ENCODE data around the gene GSN. TPM values are rescaled to one million over a fixed set of nuclear protein-coding genes. Genes with fewer than 3 reads are reported as not detected.

The GSN gene
- total RNA-seq, 1 experiment from 2014 or later, result 278 TPM

DNA sequence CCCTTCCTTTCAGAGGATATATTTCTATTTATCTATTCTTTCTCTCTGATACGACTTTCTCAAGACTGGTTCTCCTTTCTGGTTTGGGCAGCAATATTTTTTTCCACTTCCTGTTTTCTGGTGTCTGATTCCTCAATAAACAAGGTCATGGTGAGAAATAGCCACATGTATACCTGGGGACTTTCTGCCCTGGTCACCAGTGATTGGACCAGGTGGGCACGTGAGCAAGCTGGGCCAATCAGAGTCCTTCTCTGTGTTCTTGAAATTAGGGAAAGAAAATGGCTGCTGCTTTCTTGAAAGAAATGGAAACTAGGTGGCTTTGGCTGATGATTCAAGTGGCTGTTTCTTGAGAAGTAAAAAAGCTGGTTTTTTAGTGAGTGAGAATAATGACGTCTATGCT lies 18.4 kb upstream of the GSN start:
- H3K9me3 ChIP-seq (ENCODE audit: control insufficient read depth, insufficient read depth, low read depth, low read length), result no peaks in the 10 kb centered on the region
- no TSS peak for BruUV-seq (replicated peaks)
- intact Hi-C loops (cut with micrococcal nuclease; ENCODE audit: unreplicated experiment) (no loop called here), in situ Hi-C loops (cut with HindIII; ENCODE audit: low pct_unique_long_range_greater_than_20kb, low sequenced_read_pairs) (no loop called here)
- CTCF ChIA-PET, result no interaction called here
- DNase-seq (ENCODE audit: low read depth, low spot score) (no peak), ATAC-seq (no peak)
- POLR2A ChIA-PET, result no interaction called here
- no peaks in the 10 kb centered on the region for H3K36me3 ChIP-seq (ENCODE audit: control insufficient read depth, insufficient read depth, low read length)
- no peaks in the 10 kb centered on the region for H3K4me1 ChIP-seq (ENCODE audit: control insufficient read depth, insufficient read depth, low read length)
- no peak overlapping the region for H3K4me3 ChIP-seq (ENCODE audit: low read depth in 2 of 2, low read length in 2 of 2)
- H3K27me3 ChIP-seq (ENCODE audit: control insufficient read depth, insufficient read depth, low read length), result no peaks in the 10 kb centered on the region
- H3K27ac ChIP-seq (ENCODE audit: low read length), result no peak overlapping the region
- TF ChIP-seq TCF7L2 (IDR thresholded peaks at IDR 0.05; ENCODE audit: low read depth, low read length) (no peak), REST (IDR thresholded peaks at IDR 0.05; ENCODE audit: insufficient read depth in 1 of 2, low read depth in 2 of 2, low read length in 1 of 2) (no peak), POLR2AphosphoS5 (IDR thresholded peaks at IDR 0.05; ENCODE audit: low read depth, low read length) (no peak), SIN3A (IDR thresholded peaks at IDR 0.05; ENCODE audit: borderline replicate concordance, insufficient read depth, low read depth, low read length) (no peak), CTCF (IDR thresholded peaks at IDR 0.05) (no peak)

GRCh38 chr9:121252104-121252851 lies 15.7 kb upstream of the GSN start:
- intact Hi-C loops (cut with micrococcal nuclease; ENCODE audit: unreplicated experiment), result no loop called here
- no peak overlapping the region for H3K4me3 ChIP-seq (ENCODE audit: low read depth in 2 of 2, low read length in 2 of 2)
- no peaks in the 10 kb centered on the region for H3K9me3 ChIP-seq (ENCODE audit: control insufficient read depth, insufficient read depth, low read depth, low read length)
- no peak for DNase-seq (ENCODE audit: low read depth, low spot score)
- H3K27ac ChIP-seq (ENCODE audit: low read length), result no peak overlapping the region
- no peaks in the 10 kb centered on the region for H3K27me3 ChIP-seq (ENCODE audit: control insufficient read depth, insufficient read depth, low read length)
- H3K4me1 ChIP-seq (ENCODE audit: control insufficient read depth, insufficient read depth, low read length), result no peaks in the 10 kb centered on the region
- H3K36me3 ChIP-seq (ENCODE audit: control insufficient read depth, insufficient read depth, low read length), result no peaks in the 10 kb centered on the region
- BruUV-seq (replicated peaks), result no TSS peak
- POLR2A ChIA-PET, result interaction anchor here (0.6 kb wide), 1 partner anchor 1689 kb away, joined by 5 read pairs; no protein-coding TSS in a partner anchor
- CTCF ChIA-PET, result no interaction called here
- no peak for TF ChIP-seq CTCF (IDR thresholded peaks at IDR 0.05)
- no peak for TF ChIP-seq POLR2AphosphoS5 (IDR thresholded peaks at IDR 0.05; ENCODE audit: low read depth, low read length)
- no peak for TF ChIP-seq TCF7L2 (IDR thresholded peaks at IDR 0.05; ENCODE audit: low read depth, low read length)
- no peak for TF ChIP-seq REST (IDR thresholded peaks at IDR 0.05; ENCODE audit: insufficient read depth in 1 of 2, low read depth in 2 of 2, low read length in 1 of 2)
- no peak for TF ChIP-seq SIN3A (IDR thresholded peaks at IDR 0.05; ENCODE audit: borderline replicate concordance, insufficient read depth, low read depth, low read length)
- no peak for ATAC-seq
- in situ Hi-C loops (cut with HindIII; ENCODE audit: low pct_unique_long_range_greater_than_20kb, low sequenced_read_pairs), result no loop called here
